ENCODE data around the gene COCH.
"Not testable (repeated sequence)": the region's sequence is repeated elsewhere in the genome, so short reads cannot be mapped to it uniquely, and the experiment has no call there.

Gene COCH

GRCh38 chr14:30875788-30876053 is 1.4 kb downstream of the COCH start:
- DNase-seq (ENCODE audit: low read depth in 3 of 3), result no peak

GRCh38 chr14:30876692-30877091 is 2.3 kb downstream of the COCH start:
- DNase-seq (ENCODE audit: low read depth in 3 of 3), result no peak

DNA sequence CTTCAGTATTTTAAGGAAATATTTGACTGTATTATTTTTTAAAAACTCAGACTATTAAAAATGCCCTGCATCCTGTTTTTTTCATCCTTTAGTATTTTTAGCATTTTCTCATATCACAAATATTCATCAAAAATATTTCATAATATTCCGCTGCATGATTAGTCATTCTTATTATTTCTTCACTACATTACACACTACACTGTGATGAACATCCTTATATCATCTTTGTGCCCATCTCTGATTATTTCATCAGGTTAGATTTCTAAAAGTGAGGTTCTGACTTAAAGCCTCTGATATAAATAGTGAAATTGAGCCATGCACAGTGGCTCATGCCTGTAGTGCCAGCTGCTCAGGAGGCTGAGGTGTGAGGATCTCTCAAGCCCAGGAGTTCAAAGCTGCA is 8.1 kb downstream of the COCH start:
- DNase-seq (ENCODE audit: low read depth in 3 of 3), result no peak

- DNase-seq (ENCODE audit: low read depth in 3 of 3), result no peak
These were observed 9.3 kb downstream of the COCH start for GRCh38 chr14:30883508-30884294.

- no peak for DNase-seq (ENCODE audit: low read depth in 3 of 3)
These were observed 10.5 kb downstream of the COCH start for GRCh38 chr14:30884901-30885300.

GRCh38 chr14:30885840-30886740 is 11.7 kb downstream of the COCH start:
- DNase-seq (ENCODE audit: low read depth in 3 of 3), result no peak

- DNase-seq (ENCODE audit: low read depth in 3 of 3), result no peak
These were observed 14.3 kb downstream of the COCH start for GRCh38 chr14:30888480-30889243.

- DNase-seq (ENCODE audit: low read depth in 3 of 3), result no peak
These were observed 14.9 kb downstream of the COCH start for GRCh38 chr14:30889244-30889594.

DNA sequence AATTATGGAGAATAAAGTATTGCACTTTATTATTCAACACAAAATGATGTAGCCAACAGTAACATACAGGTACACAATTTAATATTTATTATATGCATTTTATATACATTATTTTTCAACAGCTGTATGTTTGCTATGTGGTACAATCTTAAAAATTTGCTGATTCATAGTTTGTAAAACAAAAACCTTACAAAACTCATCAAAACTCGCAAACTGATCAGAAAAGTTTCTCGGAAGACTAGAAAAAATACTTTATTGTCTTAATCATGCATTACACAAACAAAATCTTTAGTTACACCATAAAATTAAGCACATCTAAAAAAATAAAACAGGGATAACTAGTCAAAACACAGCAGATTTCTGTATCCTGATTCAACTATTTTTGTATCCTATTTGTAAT is 19.5 kb downstream of the COCH start:
- no peak for DNase-seq (ENCODE audit: low read depth in 3 of 3)

- no peak for DNase-seq (ENCODE audit: low read depth in 3 of 3)
These were observed 20.7 kb downstream of the COCH start for GRCh38 chr14:30894923-30895515.

GRCh38 chr14:30896435-30896834 is 22.1 kb downstream of the COCH start:
- no peak for DNase-seq (ENCODE audit: low read depth in 3 of 3)

DNA sequence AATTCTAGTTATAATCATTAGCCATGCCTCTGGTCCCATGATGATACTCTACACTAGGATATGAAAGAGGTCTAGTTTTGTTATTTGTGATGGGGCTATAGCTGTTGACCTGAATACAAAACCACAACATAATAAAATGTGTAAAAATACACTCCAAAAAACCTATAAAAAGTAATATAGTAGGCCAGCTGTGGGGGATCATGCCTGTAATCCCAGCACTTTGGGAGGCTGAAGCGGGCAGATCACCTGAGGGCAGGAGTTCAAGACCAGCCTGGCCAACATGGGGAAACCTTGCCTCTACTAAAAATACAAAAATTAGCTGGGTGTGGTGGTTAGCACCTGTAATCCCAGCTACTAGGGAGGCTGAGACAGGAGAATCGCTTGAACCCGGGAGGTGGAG is 22.8 kb downstream of the COCH start:
- DNase-seq (ENCODE audit: low read depth in 3 of 3), result not testable (repeated sequence)

- DNase-seq (ENCODE audit: low read depth in 3 of 3), result no peak
These were observed 29.1 kb downstream of the COCH start for GRCh38 chr14:30903285-30904124.

GRCh38 chr14:30906752-30907658 is 32.6 kb downstream of the COCH start:
- no peak for DNase-seq (ENCODE audit: low read depth in 3 of 3)

- DNase-seq (ENCODE audit: low read depth in 3 of 3), result no peak
These were observed 33.3 kb downstream of the COCH start for GRCh38 chr14:30907659-30908057.

- DNase-seq (ENCODE audit: low read depth in 3 of 3), result no peak
These were observed 34.5 kb downstream of the COCH start for GRCh38 chr14:30908826-30909225.

DNA sequence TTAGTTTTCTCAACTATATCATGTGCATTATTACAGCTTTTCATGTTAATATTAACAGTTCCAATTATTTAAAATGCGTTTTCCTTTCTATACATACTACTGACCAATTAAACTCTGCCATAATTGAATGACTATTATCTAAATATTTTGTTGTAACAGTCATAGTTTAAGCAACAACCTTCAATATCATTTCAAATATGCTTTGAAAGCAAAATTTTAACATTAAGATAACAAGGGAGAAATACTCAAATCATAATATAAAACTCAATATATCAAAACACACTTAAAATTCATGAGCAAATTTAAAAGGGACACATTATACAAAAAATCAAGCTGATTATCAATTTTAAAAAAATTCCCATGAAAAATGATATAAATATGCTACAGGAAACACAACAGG is 40.5 kb downstream of the COCH start:
- DNase-seq (ENCODE audit: low read depth in 3 of 3), result no peak

DNA sequence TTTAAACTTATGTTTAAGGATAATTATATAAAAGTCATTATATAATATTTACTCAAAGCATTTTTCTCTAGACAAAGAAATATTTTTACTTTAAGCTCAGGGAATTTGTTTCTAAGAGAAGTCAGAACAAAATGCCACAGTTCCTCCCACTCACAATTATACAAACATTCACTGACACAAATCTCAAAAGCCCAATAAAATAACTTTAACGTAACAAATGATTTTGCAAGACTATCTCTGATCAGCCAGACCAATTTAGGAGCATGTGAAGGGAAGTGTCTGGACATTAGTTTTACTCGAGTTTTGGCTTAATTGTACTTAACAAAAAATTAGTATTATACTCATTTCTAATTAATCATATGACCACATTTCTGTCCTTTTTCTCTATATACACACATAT is 41.2 kb downstream of the COCH start:
- no peak for DNase-seq (ENCODE audit: low read depth in 3 of 3)

DNA sequence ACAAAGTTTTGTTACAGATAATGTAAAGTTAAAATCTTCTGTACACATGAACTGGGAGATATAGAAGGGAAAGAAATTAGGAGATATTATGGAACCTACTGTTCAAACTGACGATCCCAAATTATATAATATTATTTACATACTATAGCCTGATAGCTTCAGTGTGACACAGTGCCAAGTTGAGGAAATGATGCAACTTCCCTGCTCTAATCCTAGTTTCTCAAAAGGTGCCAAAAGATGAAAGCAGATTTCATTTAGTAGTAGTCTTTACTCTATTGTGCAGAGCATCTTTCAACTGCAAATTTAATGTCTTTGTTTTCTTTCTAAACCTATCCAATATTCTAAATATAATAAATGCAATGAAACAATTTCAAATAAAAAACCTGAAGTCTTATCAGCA is 46.9 kb downstream of the COCH start:
- DNase-seq (ENCODE audit: low read depth in 3 of 3), result no peak

GRCh38 chr14:30921788-30922187 is 47.4 kb downstream of the COCH start:
- no peak for DNase-seq (ENCODE audit: low read depth in 3 of 3)
